ENCODE data around the gene ALOX5AP.

DNA sequence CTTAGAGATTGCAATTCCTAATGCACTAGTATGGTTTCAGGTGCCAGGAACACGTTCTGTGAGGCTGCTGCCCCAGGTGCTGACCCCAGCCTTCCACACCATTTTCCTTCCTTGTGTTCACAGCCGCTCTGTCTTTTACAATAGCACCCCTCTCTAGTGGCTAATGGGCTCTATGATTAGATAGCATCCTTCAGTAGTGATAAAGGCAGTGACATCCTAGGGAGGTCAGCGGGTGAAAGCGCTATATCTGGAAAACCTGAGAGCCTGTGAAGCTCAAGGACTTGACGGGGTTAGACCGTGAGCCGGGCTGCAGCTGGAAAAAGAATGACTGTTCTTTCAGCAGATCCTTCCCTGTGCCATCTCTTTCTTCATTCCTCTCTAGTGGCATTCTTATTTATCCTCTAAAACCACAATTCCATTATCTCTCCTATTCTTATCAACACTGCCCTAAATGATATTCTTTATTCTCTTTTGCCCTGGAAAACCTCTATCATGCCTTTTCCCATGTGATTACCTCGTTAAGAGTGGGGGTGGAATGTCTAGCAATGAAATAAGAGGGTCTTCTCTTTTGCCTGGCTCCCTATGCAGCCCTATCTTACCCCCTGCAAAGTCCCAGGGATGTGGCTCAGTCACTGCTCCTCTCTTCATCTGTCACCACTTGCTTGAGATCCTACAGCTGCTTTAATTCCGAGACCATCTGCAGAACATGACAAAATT lies 21.8 kb downstream of the ALOX5AP start:
- TF ChIP-seq, protein P1, sequence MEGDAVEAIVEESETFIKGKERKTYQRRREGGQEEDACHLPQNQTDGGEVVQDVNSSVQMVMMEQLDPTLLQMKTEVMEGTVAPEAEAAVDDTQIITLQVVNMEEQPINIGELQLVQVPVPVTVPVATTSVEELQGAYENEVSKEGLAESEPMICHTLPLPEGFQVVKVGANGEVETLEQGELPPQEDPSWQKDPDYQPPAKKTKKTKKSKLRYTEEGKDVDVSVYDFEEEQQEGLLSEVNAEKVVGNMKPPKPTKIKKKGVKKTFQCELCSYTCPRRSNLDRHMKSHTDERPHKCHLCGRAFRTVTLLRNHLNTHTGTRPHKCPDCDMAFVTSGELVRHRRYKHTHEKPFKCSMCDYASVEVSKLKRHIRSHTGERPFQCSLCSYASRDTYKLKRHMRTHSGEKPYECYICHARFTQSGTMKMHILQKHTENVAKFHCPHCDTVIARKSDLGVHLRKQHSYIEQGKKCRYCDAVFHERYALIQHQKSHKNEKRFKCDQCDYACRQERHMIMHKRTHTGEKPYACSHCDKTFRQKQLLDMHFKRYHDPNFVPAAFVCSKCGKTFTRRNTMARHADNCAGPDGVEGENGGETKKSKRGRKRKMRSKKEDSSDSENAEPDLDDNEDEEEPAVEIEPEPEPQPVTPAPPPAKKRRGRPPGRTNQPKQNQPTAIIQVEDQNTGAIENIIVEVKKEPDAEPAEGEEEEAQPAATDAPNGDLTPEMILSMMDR (IDR thresholded peaks at IDR 0.05), result no peak
- TF ChIP-seq POLR2A (IDR thresholded peaks at IDR 0.05; ENCODE audit: low read depth) (no peak), POLR2AphosphoS5 (IDR thresholded peaks at IDR 0.05) (no peak)
